NOMO-1 treated with dmso at 0.1 percent for 144 hours (cell line): ENCODE measurements around the gene PCDH12.

Experiments
- DNase-seq: peaks from one replicate; lab custom pipeline; 2025; ENCODE audit not compliant: unreplicated experiment; lab: John Stamatoyannopoulos, UW

The PCDH12 gene

GRCh38 chr5:141958113-141958512 is at the start of gene PCDH12:
Gene PCDH12 (minus strand): TSS chr5:141958202. CDS start chr5:141957851, 351 bp downstream.
- no peak for DNase-seq

GRCh38 chr5:142007237-142007544 is 49.2 kb upstream of the PCDH12 start:
- no peak for DNase-seq

GRCh38 chr5:142006363-142007236 is 48.6 kb upstream of the PCDH12 start:
- no peak for DNase-seq

- no peak for DNase-seq
Observed at GRCh38 chr5:142003266-142003800, 45.3 kb upstream of the PCDH12 start.

- no peak for DNase-seq
Observed at GRCh38 chr5:142000704-142001484, 42.9 kb upstream of the PCDH12 start.

- DNase-seq = no peak
Observed at GRCh38 chr5:142000173-142000572, 42.2 kb upstream of the PCDH12 start.

GRCh38 chr5:141997358-141997960 is 39.5 kb upstream of the PCDH12 start:
- DNase-seq = no peak

- no peak for DNase-seq
Observed at GRCh38 chr5:141995656-141996055, 37.7 kb upstream of the PCDH12 start.

GRCh38 chr5:141994511-141995136 is 36.6 kb upstream of the PCDH12 start:
- no peak for DNase-seq

- DNase-seq = no peak
Observed at GRCh38 chr5:141992349-141992963, 34.5 kb upstream of the PCDH12 start.

GRCh38 chr5:141989720-141990119 is 31.7 kb upstream of the PCDH12 start:
- no peak for DNase-seq

- DNase-seq = no peak
Observed at GRCh38 chr5:141986072-141986471, 28.1 kb upstream of the PCDH12 start.

GRCh38 chr5:141982626-141983025 is 24.6 kb upstream of the PCDH12 start:
- DNase-seq = no peak

- DNase-seq = no peak
Observed at GRCh38 chr5:141978389-141978788, 20.4 kb upstream of the PCDH12 start.

GRCh38 chr5:141976176-141976575 is 18.2 kb upstream of the PCDH12 start:
- DNase-seq = no peak

- DNase-seq = no peak
Observed at GRCh38 chr5:141973871-141974595, 16.0 kb upstream of the PCDH12 start.

GRCh38 chr5:141969783-141970771 is 12.1 kb upstream of the PCDH12 start:
- peak; percentile 52 for DNase-seq

- DNase-seq = peak; percentile 96
Observed at GRCh38 chr5:141968914-141969608, 11.1 kb upstream of the PCDH12 start, which contains the start of gene RNF14. Gene RNF14 (plus strand): TSS chr5:141969105. CDS start chr5:141973589, 4,484 bp downstream.
